GM19397 (cell line): Measurements from ENCODE around the gene SIRPA.

Experiments used
- ATAC-seq: cut with Tn5 transposase; IDR thresholded peaks from one replicate; pipeline ENCODE4 v1.9.1; 2021; ENCODE audit warnings: mild to moderate bottlenecking, moderate library complexity; ENCODE audit not compliant: unreplicated experiment

SIRPA gene

GRCh38 chr20:1870323-1870722, 24.9 kb upstream of the SIRPA start:
- ATAC-seq: no peak

GRCh38 chr20:1870792-1871550, 24.2 kb upstream of the SIRPA start:
- ATAC-seq: peak; percentile 53

GRCh38 chr20:1871807-1872458, 23.3 kb upstream of the SIRPA start:
- ATAC-seq: no peak

GRCh38 chr20:1872459-1873097, 22.6 kb upstream of the SIRPA start:
- no peak for ATAC-seq

- no peak for ATAC-seq
Observed at GRCh38 chr20:1874450-1875182, 20.6 kb upstream of the SIRPA start.

GRCh38 chr20:1875183-1875554, 20.0 kb upstream of the SIRPA start:
- no peak for ATAC-seq

- no peak for ATAC-seq
Observed at GRCh38 chr20:1875762-1876161, 19.4 kb upstream of the SIRPA start.

GRCh38 chr20:1876217-1876921, 18.8 kb upstream of the SIRPA start:
- ATAC-seq: no peak

- no peak for ATAC-seq
Observed at GRCh38 chr20:1876975-1877608, 18.1 kb upstream of the SIRPA start.

- no peak for ATAC-seq
Observed at GRCh38 chr20:1877609-1878200, 17.5 kb upstream of the SIRPA start.

- ATAC-seq: no peak
Observed at GRCh38 chr20:1879369-1879768, 15.8 kb upstream of the SIRPA start.

- no peak for ATAC-seq
Observed at GRCh38 chr20:1879934-1880333, 15.3 kb upstream of the SIRPA start.

GRCh38 chr20:1880529-1881239, 14.5 kb upstream of the SIRPA start:
- no peak for ATAC-seq

- no peak for ATAC-seq
Observed at GRCh38 chr20:1881240-1881835, 13.9 kb upstream of the SIRPA start.

- ATAC-seq: no peak
Observed at GRCh38 chr20:1882026-1882425, 13.2 kb upstream of the SIRPA start.

GRCh38 chr20:1883986-1884385, 11.2 kb upstream of the SIRPA start:
- ATAC-seq: no peak

- ATAC-seq: no peak
Observed at GRCh38 chr20:1885254-1885653, 10.0 kb upstream of the SIRPA start.

GRCh38 chr20:1885940-1886693, 9.1 kb upstream of the SIRPA start:
- no peak for ATAC-seq
